Smooth muscle cell (in vitro differentiated cells): ENCODE data around the gene CNTN4. TPM values are rescaled to one million over a fixed set of nuclear protein-coding genes. Genes with fewer than 3 reads are reported as not detected.

Experiments used
- DNase-seq: peaks from one replicate; lab custom pipeline; 2025; ENCODE audit not compliant: unreplicated experiment; lab: John Stamatoyannopoulos, UW
- H2AFZ ChIP-seq: fragments of 200-600 bp; sonication (generic); 2 replicates; pipeline ENCODE4 v1.6.0; 2016; ENCODE audit warnings: antibody characterized with exemption, low read depth, mild to moderate bottlenecking
- H3F3A ChIP-seq: fragments of 200-600 bp; sonication (generic); 2 replicates; pipeline ENCODE4 v1.6.0; 2017; ENCODE audit warnings: antibody characterized with exemption, low read depth
- H3K27ac ChIP-seq: fragments of 200-600 bp; sonication (generic); 2 replicates; pipeline ENCODE4 v1.5.1; 2016; ENCODE audit warnings: low read depth, mild to moderate bottlenecking
- H3K27me3 ChIP-seq: fragments of 200-600 bp; sonication (generic); 2 replicates; pipeline ENCODE4 v1.6.1; 2016; ENCODE audit warnings: low read depth, mild to moderate bottlenecking
- H3K36me3 ChIP-seq: fragments of 200-600 bp; sonication (generic); 2 replicates; pipeline ENCODE4 v1.5.1; 2016; ENCODE audit warnings: low read depth
- H3K4me1 ChIP-seq: fragments of 200-600 bp; sonication (generic); 2 replicates; pipeline ENCODE4 v1.5.1; 2016; ENCODE audit warnings: low read depth
- H3K4me2 ChIP-seq: fragments of 200-600 bp; sonication (generic); 2 replicates; pipeline ENCODE4 v1.6.0; 2016; ENCODE audit warnings: mild to moderate bottlenecking
- H3K4me3 ChIP-seq: fragments of 200-600 bp; sonication (generic); 2 replicates; pipeline ENCODE4 v1.5.1; 2016; ENCODE audit warnings: mild to moderate bottlenecking
- H3K79me2 ChIP-seq: fragments of 200-600 bp; sonication (generic); 2 replicates; pipeline ENCODE4 v1.6.0; 2016; ENCODE audit warnings: low read depth, mild to moderate bottlenecking
- H3K9ac ChIP-seq: fragments of 200-600 bp; sonication (generic); 2 replicates; pipeline ENCODE4 v1.6.0; 2016; ENCODE audit warnings: low read depth
- H3K9me3 ChIP-seq: fragments of 200-600 bp; sonication (generic); replicated peaks from 2 replicates; pipeline ENCODE4 v1.5.1; 2016; ENCODE audit warnings: low read depth
- H4K20me1 ChIP-seq: fragments of 200-600 bp; sonication (generic); 2 replicates; pipeline ENCODE4 v1.6.0; 2016; ENCODE audit warnings: low read depth
- WGBS: methylation state at CpG from one replicate; pipeline ENCODE4 v1.1.7; 2016; ENCODE audit warnings: low lambda C conversion rate; 5-methylcytosine and 5-hydroxymethylcytosine counted together
- polyA plus RNA-seq: library from polyadenylated mRNA; unstranded; fragments of >200 nt; fragmentation: Nextera tagmentation; extraction: Ambion mirVana; gene quantifications from 2 replicates; pipeline ENCODE4 v1.2.1, GENCODE V29; 2016
- total RNA-seq: library from RNA; depleted of rRNA; stranded (reverse); fragments of >200 nt; gene quantifications from 2 replicates; pipeline ENCODE4 v1.2.3, GENCODE V29; 2014
- TF ChIP-seq, protein P1 (sequence below): fragments of 200-600 bp; sonication (generic); IDR thresholded peaks from 2 replicates; pipeline ENCODE4 v1.5.1; 2017; ENCODE audit warnings: borderline replicate concordance, mild to moderate bottlenecking, antibody characterized with exemption; ENCODE audit not compliant: insufficient read depth, poor library complexity, severe bottlenecking

Gene CNTN4
- total and polyA plus RNA-seq, 2 experiments from 2014 or later = 12.1 to 15.8 TPM

DNA sequence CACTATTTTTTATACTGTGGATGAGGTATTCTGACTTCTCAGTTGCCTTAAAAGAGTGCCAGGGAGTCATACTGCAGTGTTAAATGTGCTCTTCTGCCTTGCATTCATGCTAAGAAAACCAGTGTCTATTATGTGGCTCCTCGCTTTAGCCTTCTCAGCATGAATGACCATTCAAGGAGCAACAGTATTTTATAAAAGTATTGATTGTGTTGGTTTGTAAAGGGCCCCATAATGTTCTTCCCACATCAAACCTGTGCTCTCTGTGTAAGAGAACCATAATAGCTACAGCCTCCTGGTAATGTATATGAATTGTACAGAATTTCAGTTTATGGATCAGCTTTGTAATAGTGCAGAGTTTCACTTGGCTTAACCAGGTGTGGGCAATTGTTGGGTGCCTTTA, 316.4 kb downstream of the CNTN4 start:
- WGBS = 93% methylated on average over 1 of the region's 1 CpG
- H3K27ac ChIP-seq = no peak overlapping the region
- H3K4me3 ChIP-seq = no peak overlapping the region
- H3K36me3 ChIP-seq = no peaks in the 10 kb centered on the region
- H3F3A ChIP-seq = no peaks in the 10 kb centered on the region
- H3K27me3 ChIP-seq = no peaks in the 10 kb centered on the region
- no peak overlapping the region for H3K9ac ChIP-seq
- TF ChIP-seq, protein P1, sequence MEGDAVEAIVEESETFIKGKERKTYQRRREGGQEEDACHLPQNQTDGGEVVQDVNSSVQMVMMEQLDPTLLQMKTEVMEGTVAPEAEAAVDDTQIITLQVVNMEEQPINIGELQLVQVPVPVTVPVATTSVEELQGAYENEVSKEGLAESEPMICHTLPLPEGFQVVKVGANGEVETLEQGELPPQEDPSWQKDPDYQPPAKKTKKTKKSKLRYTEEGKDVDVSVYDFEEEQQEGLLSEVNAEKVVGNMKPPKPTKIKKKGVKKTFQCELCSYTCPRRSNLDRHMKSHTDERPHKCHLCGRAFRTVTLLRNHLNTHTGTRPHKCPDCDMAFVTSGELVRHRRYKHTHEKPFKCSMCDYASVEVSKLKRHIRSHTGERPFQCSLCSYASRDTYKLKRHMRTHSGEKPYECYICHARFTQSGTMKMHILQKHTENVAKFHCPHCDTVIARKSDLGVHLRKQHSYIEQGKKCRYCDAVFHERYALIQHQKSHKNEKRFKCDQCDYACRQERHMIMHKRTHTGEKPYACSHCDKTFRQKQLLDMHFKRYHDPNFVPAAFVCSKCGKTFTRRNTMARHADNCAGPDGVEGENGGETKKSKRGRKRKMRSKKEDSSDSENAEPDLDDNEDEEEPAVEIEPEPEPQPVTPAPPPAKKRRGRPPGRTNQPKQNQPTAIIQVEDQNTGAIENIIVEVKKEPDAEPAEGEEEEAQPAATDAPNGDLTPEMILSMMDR = no peak
- no peaks in the 10 kb centered on the region for H3K9me3 ChIP-seq
- no peaks in the 10 kb centered on the region for H4K20me1 ChIP-seq
- no peak overlapping the region for H2AFZ ChIP-seq
- H3K4me1 ChIP-seq = no peaks in the 10 kb centered on the region
- H3K79me2 ChIP-seq = no peaks in the 10 kb centered on the region
- H3K4me2 ChIP-seq = no peak overlapping the region
- no peak for DNase-seq

DNA sequence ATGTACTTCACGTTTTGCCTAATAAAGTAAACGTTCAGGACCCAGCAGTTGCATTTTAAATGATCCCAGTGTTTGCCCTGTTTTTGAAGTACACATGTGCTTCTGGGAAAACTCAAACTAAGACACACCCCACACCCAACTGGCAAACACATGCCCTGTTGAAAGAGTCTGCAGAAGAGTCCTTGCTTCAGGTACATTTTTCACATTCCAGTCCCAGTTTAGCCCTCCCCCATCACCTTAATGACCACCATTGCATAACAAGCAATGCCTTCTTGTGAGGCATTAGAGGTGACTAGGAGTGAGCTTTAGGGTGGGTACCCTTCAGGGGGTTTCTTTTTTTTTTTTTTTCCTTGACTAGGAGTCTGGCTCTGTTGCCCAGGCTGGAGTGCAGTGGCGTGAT, 322.3 kb downstream of the CNTN4 start:
- H4K20me1 ChIP-seq = no peaks in the 10 kb centered on the region
- no peak overlapping the region for H3K4me2 ChIP-seq
- H2AFZ ChIP-seq = no peak overlapping the region
- no peaks in the 10 kb centered on the region for H3K79me2 ChIP-seq
- no peaks in the 10 kb centered on the region for H3K27me3 ChIP-seq
- no peak overlapping the region for H3K9ac ChIP-seq
- TF ChIP-seq, protein P1 = no peak
- WGBS = 58% methylated on average over 3 of the region's 3 CpGs
- no peaks in the 10 kb centered on the region for H3K9me3 ChIP-seq
- H3K36me3 ChIP-seq = no peaks in the 10 kb centered on the region
- no peaks in the 10 kb centered on the region for H3F3A ChIP-seq
- H3K4me3 ChIP-seq = no peak overlapping the region
- H3K4me1 ChIP-seq = no peaks in the 10 kb centered on the region
- DNase-seq = no peak
- no peak overlapping the region for H3K27ac ChIP-seq

DNA sequence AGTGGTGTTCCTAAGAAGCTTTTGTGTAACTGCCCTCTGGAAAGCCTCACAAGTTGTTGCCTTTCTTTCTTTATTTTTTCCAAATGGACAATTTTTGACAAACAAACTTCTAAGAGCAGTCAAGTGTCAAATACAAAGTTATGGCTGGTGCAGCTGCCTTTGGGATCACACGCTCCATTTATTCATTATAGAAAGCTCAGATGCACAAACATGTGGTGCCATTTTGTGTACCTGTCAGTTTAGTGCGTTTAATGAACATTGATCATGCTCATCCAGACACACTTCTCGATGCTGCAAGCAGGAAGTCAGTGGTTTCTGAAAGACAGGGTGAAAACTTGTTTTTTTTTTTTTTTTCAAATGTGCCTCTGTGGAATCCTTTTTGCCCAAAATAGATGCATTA, 324.5 kb downstream of the CNTN4 start:
- no peaks in the 10 kb centered on the region for H3K27me3 ChIP-seq
- H2AFZ ChIP-seq = no peak overlapping the region
- H3F3A ChIP-seq = no peaks in the 10 kb centered on the region
- no peaks in the 10 kb centered on the region for H3K4me1 ChIP-seq
- TF ChIP-seq, protein P1 = no peak
- H3K36me3 ChIP-seq = no peaks in the 10 kb centered on the region
- no peak overlapping the region for H3K27ac ChIP-seq
- H3K9me3 ChIP-seq = no peaks in the 10 kb centered on the region
- no peak overlapping the region for H3K9ac ChIP-seq
- no peaks in the 10 kb centered on the region for H4K20me1 ChIP-seq
- no peaks in the 10 kb centered on the region for H3K79me2 ChIP-seq
- no peak overlapping the region for H3K4me2 ChIP-seq
- WGBS = 92% methylated on average over 3 of the region's 3 CpGs
- no peak overlapping the region for H3K4me3 ChIP-seq
- DNase-seq = no peak

GRCh38 chr3:2441558-2441957, 342.9 kb downstream of the CNTN4 start:
- Histone ChIP-seq H3K27ac (no peak overlapping the region), H2AFZ (no peak overlapping the region), H3K27me3 (peaks cover 6% of the 10 kb centered on the region), H3K9ac (no peak overlapping the region), H3F3A (no peaks in the 10 kb centered on the region), H3K79me2 (no peaks in the 10 kb centered on the region), H4K20me1 (no peaks in the 10 kb centered on the region), H3K9me3 (no peaks in the 10 kb centered on the region), H3K4me3 (no peak overlapping the region), H3K4me1 (no peaks in the 10 kb centered on the region), H3K36me3 (no peaks in the 10 kb centered on the region), H3K4me2 (no peak overlapping the region)
- TF ChIP-seq, protein P1 = no peak
- 79% methylated on average over 3 of the region's 3 CpGs for WGBS
- DNase-seq = no peak
